Measurements from ENCODE around the gene NPSR1.
"Not testable (repeated sequence)": the region's sequence is repeated elsewhere in the genome, so short reads cannot be mapped to it uniquely, and the experiment has no call there.

NPSR1 gene

GRCh38 chr7:34878944-34879735 lies 221.1 kb downstream of the NPSR1 start:
- not testable (repeated sequence) for DNase-seq

- no peak for DNase-seq
Measured at GRCh38 chr7:34879871-34880270, 221.9 kb downstream of the NPSR1 start.

DNA sequence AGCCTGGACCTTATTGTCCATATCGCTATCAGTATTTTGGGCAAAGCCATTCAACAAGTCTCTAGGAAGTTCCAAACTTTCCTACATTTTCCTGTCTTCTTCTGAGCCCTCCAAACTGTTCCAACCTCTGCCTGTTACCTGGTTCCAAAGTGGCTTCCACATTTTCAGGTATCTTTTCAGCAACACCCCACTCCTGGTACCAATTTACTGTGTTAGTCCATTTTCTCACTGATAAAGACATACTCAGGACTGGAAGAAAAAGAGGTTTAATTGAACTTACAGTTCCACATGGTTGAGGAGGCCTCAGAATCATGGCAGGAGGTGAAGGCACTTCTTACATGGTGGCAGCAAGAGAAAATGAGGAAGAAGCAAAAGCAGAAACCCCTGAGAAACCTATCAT lies 225.8 kb downstream of the NPSR1 start:
- DNase-seq, result not testable (repeated sequence)

DNA sequence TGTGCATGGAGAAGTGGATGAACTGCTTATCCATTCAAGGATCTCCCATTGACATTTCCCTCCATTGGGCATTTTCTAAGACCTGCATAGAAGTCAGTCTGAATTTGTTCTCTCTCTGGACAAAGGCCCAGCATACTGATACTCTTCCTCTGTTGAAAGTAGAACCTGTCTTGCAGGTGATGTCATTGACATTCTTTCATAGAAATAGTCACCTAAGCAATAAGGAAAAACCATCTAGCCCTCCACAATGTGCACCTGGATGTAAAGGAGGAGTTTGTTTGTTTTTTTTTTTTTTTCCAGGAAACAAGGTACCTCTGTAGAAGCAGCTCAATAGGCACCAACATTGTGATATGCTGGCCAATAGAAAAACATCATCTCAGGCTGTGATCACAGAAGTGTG lies 228.8 kb downstream of the NPSR1 start:
- DNase-seq, result no peak

DNA sequence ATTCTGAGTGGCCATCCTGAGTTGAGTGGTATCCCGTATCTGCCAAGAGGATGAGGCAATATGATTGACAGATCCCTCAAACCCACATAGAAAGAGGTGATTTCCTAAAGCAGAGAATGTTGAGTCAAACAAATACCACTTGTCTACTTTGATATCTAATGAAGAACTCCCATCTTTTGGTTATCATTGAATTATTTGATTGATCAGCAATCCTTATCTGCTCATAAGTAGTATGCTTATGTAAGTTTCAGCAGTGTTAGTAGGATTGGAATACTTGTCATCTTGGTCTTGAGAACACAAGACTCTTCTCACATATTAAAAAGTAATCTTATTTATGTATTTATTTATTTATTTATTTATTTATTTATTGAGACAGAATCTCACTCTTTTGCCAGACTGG lies 231.9 kb downstream of the NPSR1 start:
- DNase-seq, result no peak

GRCh38 chr7:34895202-34895601 lies 237.2 kb downstream of the NPSR1 start:
- DNase-seq, result no peak
